GM19328 (cell line): ENCODE results near the gene PLXNA4.

Source experiments
- ATAC-seq: cut with Tn5 transposase; IDR thresholded peaks from one replicate; pipeline ENCODE4 v1.9.1; 2021; ENCODE audit warnings: mild to moderate bottlenecking, moderate library complexity; ENCODE audit not compliant: unreplicated experiment

PLXNA4 gene

DNA sequence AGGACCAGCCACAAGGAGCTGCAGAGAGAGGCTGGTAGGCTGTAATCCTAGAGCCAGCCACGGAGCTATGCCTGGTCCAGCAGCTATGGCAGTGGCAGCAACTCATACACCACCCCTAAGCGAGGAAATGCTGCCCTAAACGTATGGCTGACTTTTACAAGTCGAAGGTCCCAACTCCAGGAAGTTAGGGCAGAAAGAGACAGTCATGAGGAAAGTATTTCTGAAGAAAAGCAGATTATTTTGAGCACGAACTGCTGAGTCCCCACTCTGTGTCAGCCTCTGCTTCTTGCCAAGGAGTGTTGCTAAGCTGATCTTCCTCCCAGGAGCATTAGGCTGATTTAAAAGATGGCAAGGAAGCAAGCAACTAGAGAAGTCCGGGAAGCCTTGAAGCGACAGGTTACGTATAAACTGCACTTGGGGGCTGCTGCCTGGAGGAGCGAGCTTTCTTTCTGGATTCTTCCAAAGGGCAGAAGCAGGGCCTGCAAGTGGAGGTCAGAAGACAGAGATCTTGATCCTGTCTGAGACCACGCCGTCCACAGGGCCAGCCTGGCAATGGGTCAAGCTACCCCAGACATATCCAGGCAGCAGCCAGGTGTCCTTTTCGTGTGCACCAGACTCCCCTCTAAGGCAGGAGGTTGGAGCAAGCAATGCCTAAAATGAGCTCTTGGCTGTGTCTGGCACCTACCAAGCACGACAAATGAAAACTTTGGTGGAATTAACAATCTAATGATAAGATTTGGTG, 39.4 kb downstream of the PLXNA4 start:
- ATAC-seq: no peak

GRCh38 chr7:132533916-132534315, 42.4 kb downstream of the PLXNA4 start:
- no peak for ATAC-seq

DNA sequence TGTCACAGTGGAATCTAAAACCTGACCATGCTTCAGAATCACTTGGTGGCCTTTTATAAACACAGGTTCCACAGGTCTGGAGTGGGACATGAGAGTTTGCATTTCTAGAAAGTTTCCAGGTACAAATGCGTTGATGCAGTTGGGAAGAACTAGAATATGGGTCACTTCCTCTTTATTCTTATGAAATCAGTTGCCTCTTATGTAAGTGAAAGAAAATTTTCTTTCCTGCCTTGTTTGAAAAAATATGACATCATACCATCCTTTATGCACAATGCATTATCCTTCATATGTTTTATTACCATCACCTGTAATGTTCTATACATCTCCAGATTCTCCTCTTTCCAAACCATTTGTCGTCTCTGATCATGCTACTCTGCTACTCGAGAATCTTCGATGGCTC, 44.0 kb downstream of the PLXNA4 start:
- no peak for ATAC-seq

- no peak for ATAC-seq
Measured at GRCh38 chr7:132531562-132531961, 44.7 kb downstream of the PLXNA4 start.

GRCh38 chr7:132528695-132529094, 47.6 kb downstream of the PLXNA4 start:
- no peak for ATAC-seq

- no peak for ATAC-seq
Measured at GRCh38 chr7:132527467-132528410, 48.5 kb downstream of the PLXNA4 start.

DNA sequence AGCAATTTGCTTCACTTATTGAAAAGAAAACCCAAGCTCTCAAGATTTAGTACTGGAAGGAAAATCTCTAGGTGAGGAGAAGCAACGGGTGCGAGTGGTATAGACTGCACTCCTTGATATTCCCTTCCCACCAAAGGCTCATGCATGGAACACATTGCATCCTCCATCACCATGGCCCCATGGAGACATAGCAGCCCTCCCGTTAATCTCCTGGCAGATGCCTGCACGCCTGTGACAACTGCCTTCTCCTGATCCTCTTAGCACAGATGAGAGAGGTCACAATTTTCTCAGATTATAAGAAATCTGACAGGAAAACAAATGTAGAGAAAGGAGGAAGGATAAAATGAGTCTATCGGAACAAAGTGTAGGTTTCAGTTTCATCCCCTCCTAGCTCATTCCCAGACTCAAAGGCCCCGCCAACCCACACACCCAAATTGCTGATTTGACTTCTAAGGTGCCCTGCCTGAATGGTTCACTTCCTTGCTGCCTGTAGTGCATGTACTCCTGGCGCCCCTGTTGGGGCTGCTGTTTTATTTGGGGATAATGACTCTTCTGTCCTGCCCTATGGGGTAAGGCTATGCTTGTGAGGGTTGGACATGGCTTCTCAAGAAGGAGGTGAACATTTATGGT, 50.0 kb downstream of the PLXNA4 start:
- ATAC-seq: no peak

GRCh38 chr7:132521423-132521822, 54.8 kb downstream of the PLXNA4 start:
- ATAC-seq: no peak

- ATAC-seq: no peak
Measured at GRCh38 chr7:132520591-132521280, 55.5 kb downstream of the PLXNA4 start.

GRCh38 chr7:132519936-132520335, 56.3 kb downstream of the PLXNA4 start:
- ATAC-seq: no peak

DNA sequence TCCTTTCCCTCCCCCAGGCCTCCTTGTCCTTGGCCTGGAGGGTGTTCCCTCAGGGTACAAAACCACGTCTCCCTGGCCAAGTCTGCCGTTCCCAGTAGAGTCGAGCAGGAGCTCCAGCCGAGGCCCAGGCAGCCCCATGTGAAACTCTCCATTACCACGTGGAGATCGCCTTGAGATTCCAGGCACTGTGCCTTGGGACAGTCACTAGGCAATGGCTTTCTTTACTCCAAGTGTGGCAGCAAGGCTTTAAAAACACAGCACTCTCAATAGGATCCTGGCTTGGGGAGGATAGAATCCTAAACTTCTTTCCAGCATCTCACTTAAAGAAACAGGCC, 57.5 kb downstream of the PLXNA4 start:
- ATAC-seq: no peak

DNA sequence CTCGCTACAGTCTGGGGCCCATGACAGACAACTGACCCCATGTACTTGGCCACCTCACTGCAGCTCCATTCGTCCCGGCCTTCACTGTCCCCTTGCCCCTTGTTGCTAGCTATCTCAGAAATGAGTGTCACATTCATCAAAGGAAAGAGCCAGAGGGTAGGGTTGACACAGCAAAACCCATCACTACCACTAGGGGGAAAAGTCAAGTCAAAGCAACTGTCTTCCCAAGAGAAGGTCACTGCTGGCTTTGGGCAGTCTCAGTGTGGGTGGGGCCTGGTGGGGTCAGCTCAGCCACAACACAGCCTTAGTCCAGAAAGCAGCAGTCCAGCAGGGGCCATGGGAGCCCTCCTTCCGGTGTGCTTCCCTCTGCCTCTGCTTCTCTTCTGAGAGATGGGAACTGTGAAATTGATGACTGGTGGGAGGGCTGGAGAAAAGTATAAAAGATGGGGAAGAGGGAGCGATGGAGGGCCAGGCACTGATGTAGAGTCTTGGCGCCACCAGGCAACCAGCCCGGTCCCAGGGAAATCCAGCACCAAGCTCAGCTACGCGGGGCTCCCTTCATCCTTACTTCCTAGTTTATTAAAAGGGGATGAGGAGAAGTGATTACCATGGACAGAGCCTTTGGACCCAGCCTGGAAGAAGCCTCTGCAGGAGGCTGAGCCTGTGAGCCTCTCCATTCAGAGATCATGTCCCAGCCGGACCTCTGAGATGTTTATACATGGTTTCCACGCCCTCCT, 58.0 kb downstream of the PLXNA4 start:
- ATAC-seq: no peak

GRCh38 chr7:132516042-132516840, 60.0 kb downstream of the PLXNA4 start:
- no peak for ATAC-seq

DNA sequence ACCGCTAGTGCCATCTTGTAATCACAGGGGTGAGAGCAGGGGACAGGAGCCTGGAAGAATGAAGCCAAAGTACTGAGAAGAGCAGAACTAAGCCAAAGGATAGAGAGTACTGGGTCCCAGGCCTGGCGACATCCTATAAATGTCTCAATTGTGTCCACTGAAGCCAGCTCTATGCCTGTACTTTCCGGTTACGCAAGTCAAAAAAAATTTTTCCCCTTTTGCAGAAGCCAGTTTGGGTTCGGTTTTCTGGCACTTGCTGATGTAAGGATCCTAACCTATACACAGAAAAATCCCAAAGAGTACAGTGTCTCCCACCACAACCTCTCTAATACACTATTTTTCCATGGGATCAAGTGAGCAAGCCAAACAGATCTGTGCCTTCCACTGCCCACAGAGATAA, 61.1 kb downstream of the PLXNA4 start:
- no peak for ATAC-seq

DNA sequence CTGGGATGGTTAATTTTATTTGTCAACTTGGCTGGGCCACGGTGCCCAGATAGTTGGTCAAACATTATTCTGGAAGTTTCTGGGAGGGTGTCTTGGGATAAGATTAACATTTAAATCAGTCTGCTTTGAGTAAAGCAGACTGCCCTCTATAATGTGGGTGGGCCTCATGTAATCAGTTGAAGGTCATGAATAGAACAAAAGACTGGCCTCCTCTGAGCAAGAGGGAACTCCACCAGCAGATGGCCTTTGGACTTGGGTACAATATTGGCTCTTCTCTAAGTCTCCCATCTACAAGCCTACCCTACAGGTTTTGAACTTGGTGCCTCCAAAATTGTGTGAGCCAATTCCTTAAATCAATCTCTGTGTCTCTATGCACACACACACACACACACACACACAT, 61.8 kb downstream of the PLXNA4 start:
- no peak for ATAC-seq

DNA sequence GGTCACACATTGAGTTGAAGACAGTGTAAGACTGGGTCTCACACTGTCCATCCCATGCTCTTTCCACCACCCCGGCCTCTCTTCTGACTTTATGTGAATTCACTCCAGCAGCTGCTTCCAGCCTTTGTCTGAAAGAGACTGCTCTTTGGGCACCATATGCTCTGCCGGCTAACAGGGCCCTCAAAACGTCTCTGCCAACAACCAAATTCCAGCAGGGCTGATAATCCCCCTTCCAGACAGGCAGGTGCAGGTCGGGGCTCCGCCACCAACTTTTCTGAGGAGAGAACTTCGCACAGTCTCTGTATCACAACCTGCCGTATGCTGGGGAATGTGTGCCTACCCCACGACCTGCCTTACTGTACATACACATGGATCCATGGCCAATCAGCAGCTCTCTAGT, 64.3 kb downstream of the PLXNA4 start:
- ATAC-seq: no peak

GRCh38 chr7:132511387-132511786, 64.9 kb downstream of the PLXNA4 start:
- no peak for ATAC-seq

GRCh38 chr7:132509643-132510042, 66.6 kb downstream of the PLXNA4 start:
- ATAC-seq: no peak

GRCh38 chr7:132508724-132509353, 67.4 kb downstream of the PLXNA4 start:
- ATAC-seq: no peak
